GM19240 (cell line): ENCODE data around the gene ECI1.

Experiments used
- DNase-seq: peaks from one replicate; pipeline ENCODE4 v3.0.0; 2011; ENCODE audit warnings: low spot score; ENCODE audit not compliant: insufficient read length

Gene ECI1

DNA sequence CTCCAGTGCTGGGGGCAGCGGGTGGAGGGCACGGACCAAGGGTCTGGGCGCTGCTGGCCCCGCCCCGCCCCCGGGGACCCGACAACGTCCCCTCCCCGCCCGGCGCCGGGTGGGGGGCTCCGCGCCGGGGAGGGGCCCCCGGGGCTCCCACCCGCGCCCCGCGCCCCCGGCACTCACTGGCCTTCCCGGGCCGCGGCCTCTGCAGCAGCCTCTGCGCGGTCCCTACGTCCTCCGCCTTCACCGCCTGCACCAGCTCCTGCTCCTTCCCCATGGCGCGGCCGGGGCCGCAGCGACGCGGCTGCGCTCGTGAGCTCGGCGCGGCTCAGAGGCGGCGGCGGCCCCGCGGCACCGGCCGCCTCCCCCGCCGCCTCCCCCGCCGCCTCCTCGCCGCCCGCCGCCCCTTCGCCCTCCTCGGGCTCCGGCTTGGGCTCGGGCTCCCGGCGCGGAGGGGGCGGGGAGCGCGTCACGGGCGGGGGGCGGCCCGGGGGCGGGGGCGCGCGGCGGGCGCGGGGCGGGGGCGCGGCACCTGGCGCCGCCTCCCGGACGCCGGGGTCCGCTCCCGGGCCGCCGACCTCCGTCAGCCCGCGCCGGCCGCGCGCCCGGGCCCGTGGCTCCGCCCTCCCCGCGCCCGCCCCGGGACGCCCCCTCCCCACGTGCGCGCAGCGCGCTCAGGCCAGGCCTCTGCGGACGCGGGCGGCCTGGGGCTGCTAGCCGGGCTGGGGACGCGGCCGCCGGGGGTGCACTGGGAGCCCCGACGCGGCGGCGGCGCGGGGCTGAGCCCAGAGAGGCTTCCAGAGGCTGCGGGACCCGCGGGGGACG lies 55.0 kb downstream of the ECI1 start, which contains the start of gene CASKIN1:
CASKIN1 (minus strand) TSS at position 444 of the 819 bp plus-strand sequence; CDS start at position 271, 173 bp downstream.
- no peak for DNase-seq

DNA sequence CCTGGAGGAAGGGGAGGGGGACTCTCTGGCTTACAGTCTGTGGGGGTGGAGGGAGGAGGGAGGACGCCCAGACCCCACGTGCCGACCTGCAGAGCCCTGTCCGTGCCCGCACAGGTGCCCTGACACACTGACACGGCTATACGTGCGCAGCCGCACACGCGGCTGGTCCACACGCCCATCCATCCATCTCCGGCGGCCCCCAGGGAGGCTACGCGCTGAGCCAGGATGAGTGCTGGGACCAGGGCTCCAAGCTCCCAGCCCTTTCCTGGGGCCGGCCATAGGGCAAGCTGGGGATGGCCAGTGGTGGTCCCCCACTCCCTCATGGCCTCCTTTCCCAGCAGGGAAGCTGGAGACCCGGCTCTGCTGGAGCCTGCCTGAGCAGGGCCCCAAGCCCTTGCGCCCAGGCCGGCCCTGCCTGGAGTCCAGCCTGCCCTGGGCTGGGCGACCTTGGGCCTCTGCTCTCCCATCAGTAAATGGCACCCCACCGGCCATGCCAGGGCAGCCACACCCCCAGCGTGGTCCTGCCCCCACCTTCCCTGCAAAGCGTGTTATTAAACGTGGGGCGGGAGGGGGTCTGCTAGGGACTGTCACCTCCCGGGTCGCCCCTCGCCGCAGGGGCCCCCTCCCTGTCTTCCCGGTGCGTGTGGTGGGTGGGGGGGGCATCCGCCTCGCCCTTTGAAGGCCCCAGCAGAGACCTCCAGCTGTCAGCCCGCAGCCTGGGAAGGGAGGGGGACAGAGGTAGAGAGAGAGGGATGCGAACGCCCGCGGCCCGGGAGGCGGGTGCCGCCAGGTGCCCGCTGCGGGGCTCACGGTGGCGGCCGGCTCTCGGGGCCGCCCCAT lies 55.8 kb downstream of the ECI1 start:
- DNase-seq, result no peak

DNA sequence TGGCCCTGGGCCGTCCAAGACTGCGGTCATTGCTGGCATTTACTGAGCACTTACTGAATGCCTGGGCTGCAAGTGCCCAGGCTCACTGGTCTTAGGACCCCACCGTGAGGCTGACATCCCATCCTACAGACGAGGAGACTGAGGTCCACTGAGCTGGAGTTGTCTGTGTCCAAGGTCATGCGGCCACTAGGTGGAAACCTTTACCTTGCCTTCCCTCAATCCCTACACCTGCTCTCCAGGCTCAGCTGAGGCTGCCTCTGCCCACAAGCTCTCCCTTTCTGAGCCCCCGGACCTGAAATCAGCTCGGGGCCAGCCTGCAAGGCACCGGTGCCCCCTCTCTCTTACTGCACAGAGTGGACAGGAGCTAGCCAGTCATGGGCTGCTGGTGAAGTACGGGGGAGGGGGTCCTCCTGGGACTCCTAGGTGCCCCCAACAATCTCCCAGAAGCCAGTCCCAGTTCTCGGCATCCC lies 56.5 kb downstream of the ECI1 start:
- peak; percentile 85 for DNase-seq

DNA sequence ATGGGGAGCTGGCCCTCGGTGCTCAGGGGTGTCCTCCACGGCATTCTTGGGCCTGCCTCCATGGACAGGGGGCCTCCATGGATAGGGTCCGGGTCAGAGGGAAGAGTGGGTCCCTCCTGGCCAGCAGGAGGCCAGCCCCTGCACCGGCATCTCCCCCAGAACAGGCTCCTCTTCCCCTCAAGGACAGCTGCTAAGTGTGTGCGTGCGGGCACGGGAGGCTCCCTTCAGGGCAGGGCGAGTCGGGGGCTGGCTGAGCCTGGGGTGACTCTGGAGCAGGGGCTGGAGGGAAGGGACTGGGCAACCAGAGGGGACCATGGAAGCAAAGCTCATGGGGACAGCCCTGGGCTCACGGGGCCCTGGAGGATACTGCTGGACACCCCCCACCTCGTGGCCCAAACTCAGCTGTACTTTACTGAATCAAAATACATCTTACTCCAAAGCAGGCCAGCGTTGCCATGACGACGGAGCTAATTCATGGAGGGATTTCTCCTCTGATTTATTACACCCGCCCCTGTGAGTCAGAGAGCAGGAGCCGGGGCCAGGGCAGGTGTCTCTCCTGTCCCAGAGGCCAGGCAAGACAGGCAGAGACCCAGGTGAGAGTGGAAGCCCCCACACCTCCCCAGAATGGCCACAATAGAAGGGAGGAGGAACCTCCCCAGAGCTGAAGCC lies 57.1 kb downstream of the ECI1 start:
- no peak for DNase-seq

DNA sequence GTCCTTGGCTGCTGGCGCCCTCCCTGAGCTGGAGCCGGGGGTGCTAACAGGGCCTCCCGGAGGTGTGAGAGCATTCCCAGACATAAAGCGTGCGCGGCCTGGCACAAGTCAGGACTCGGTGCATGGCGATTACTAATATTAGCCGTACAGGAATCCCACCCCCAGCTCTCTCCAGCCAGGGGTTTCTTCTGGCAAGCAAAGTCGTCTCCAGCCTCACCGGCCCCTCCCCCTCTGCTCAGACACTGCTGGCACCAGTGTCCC lies 60.0 kb downstream of the ECI1 start:
- no peak for DNase-seq

DNA sequence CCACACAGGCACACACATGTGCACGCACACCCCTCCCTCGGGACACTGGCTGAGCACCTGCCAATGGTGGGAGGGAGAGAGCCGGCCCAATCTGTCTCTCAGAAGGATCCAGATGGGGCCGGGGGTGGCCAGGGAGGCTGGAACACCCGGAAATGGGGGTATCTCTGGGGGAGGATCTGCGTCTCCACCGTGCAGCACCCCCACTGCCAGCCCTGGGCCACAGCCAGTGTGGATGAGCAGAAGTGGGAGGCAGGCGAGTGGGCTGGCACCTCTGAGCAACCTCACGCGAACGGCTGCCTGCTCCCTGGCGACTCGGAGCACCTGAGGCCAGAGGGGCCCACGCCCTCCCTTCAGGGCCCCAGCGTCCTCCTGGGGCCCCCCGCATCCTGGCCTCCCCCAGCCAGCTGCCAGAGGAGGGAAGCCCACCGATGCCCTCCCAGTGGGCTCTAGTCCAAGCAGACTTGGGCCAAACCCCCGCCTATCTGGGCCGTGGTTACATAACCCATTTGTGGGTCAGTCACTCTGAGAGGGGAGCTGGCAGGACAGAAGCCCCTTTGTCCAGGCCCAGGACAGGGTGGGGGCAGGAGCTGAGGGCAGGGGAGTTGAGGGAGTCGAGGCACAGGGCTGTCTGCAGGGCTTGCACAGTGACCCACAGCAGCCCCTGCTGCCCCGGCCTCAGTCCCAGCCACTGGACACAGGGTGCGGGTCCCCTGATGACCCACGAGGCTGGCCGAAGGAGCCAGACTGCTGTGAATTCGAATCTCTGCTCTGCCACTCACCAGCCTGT lies 60.5 kb downstream of the ECI1 start:
- no peak for DNase-seq

DNA sequence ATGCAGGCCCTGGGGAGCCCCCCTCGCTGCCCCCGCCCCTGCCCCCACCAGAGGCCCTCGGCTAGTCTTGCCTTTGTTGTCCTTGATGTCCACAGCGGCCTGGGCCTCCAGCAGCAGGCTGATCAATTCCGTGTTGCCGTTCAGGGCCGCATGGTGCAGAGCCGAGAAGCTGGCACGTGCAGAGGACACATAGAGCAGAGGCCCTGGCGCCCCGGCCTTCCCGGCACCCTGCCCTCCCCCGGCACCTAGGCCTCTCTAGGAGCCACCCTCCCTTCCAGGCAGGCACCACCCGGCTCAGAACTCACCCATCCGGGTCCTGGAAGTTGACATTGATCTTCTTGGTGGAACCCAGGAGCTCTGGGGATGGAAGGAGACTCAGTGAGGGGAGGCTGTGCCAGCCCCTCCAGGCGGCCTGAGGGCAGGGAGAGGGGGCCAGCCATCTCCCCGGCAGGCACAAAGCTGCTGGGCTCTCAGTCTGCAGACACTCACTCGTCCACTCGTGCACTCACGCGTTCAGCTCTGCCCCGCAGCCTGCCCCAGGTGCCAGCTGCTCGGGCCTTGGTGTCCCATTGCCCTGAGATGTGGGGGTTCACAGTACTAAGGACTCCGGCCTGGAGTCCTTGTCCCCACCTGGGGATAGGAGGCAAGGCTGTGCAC lies 61.3 kb downstream of the ECI1 start:
- DNase-seq, result no peak
